Breast epithelium (tissue), 3 donors: Measurements from ENCODE around the gene MAMLD1.

Experiments used
- POLR2A ChIP-seq: fragments of 450-650 bp; IDR thresholded peaks from one replicate; pipeline ENCODE4 v1.6.1; 2016; ENCODE audit warnings: antibody characterized with exemption, mild to moderate bottlenecking, moderate library complexity
- TF ChIP-seq, protein P1 (sequence below), 3 donors: fragments of 450-650 bp; IDR thresholded peaks; one replicate each; pipeline ENCODE4 v1.5.1; 2016 to 2017; ENCODE audit warnings: antibody characterized with exemption in 3 of 3, mild to moderate bottlenecking in 3 of 3, moderate library complexity in 3 of 3

DNA sequence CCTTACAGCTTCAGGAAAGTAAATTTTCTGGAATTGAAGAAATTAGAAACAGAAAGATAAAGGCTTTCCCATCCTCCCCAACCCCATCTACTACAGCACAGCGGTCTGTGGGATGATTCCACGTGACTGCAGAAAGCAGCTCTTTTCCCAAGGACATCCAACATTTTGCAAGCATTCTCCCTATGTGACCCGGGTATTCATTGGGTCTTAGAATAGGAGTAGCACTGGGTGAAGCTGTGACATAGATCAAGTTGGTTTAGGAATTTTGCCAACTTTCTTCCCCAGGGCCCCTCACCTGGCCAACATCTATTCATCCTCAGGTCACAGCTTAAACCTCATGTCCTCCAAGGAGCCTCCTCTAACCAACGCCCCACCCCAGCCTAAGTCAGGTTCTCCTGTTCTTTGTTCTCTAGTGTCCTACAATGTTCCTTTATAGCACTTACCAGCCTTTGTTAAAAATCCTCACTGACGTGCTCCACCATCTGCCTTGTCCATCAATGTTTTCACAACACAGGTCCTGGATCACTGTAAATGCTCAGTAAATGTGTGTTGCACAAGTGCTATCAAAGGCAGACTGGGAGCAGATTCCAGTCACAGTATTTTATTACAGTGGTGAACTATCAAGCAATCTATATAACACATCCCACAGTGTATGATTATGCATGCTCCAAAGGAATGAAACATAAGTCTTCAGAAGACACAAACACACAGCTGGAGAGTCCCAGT, 124.4 kb downstream of the MAMLD1 start:
- no peak for TF ChIP-seq POLR2A
- TF ChIP-seq, protein P1, sequence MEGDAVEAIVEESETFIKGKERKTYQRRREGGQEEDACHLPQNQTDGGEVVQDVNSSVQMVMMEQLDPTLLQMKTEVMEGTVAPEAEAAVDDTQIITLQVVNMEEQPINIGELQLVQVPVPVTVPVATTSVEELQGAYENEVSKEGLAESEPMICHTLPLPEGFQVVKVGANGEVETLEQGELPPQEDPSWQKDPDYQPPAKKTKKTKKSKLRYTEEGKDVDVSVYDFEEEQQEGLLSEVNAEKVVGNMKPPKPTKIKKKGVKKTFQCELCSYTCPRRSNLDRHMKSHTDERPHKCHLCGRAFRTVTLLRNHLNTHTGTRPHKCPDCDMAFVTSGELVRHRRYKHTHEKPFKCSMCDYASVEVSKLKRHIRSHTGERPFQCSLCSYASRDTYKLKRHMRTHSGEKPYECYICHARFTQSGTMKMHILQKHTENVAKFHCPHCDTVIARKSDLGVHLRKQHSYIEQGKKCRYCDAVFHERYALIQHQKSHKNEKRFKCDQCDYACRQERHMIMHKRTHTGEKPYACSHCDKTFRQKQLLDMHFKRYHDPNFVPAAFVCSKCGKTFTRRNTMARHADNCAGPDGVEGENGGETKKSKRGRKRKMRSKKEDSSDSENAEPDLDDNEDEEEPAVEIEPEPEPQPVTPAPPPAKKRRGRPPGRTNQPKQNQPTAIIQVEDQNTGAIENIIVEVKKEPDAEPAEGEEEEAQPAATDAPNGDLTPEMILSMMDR (IDR thresholded peaks at IDR 0.05): no peak
